MG63 (cell line): ENCODE results near the gene CX3CL1. TPM values are rescaled to one million over a fixed set of nuclear protein-coding genes. Genes with fewer than 3 reads are reported as not detected.

ENCODE experiments used
- DNase-seq: peaks from one replicate; pipeline ENCODE4 v3.0.0-alpha.2; 2020
- H3K27me3 ChIP-seq: fragments of 250-450 bp; sonication (Bioruptor Pico); 2 replicates; pipeline ENCODE4 v1.5.1; 2020; ENCODE audit warnings: mild to moderate bottlenecking, moderate library complexity
- H3K36me3 ChIP-seq: fragments of 250-450 bp; sonication (Bioruptor Pico); 2 replicates; pipeline ENCODE4 v1.5.1; 2020; ENCODE audit warnings: mild to moderate bottlenecking, moderate library complexity
- H3K4me3 ChIP-seq: fragments of 250-450 bp; sonication (Bioruptor Pico); 2 replicates; pipeline ENCODE4 v1.5.1; 2020; ENCODE audit warnings: mild to moderate bottlenecking, moderate library complexity
- H3K9me3 ChIP-seq: fragments of 250-450 bp; sonication (Bioruptor Pico); 2 replicates; pipeline ENCODE4 v1.5.1; 2020; ENCODE audit warnings: mild to moderate bottlenecking, moderate library complexity
- total RNA-seq: library from RNA; depleted of rRNA; stranded (reverse); fragments of >200 nt; shearing (Covaris generic); gene quantifications from 2 replicates; pipeline ENCODE4 v1.2.3, GENCODE V29; 2014; ENCODE audit warnings: low replicate concordance

The CX3CL1 gene
- total RNA-seq, 1 experiment from 2014 or later = not detected

DNA sequence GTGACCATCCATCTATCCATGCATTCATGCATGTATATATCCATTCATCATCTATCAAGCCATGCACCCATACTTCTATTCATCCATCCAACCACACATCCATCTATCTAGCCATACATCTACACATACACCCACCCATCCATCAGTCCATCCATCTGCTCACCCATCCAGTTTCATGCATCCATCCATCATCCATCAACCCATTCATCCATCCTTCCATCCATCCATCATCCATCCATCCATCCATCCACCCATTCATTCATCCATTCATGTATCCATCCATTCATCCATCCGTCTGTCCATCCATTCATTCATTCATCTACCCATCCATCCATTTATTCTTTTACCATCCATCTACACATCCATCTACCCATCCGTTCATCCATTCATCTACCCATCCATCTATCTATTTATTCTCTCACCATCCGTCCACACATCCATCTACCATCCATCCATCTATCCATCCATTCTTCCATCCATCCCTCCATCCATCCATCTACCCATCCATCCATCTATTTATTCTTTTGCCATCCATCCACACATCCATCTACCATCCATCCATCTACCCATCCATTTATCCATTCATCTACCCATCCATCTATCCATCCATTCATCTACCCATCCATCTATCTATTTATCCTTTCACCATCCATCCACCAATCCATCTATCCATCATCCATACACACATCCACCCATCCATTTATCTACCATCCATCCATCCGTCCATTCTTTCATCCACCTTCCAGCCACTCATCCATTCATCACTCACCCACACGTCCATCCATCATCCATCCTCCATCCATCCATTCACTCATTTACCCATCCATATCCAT is 35.4 kb downstream of the CX3CL1 start:
- DNase-seq = no peak
- Histone ChIP-seq H3K36me3 (no peaks in the 10 kb centered on the region), H3K9me3 (no peaks in the 10 kb centered on the region; the same call in 1 of the 2 replicates), H3K27me3 (peaks cover 30% of the 10 kb centered on the region), H3K4me3 (no peak overlapping the region)

DNA sequence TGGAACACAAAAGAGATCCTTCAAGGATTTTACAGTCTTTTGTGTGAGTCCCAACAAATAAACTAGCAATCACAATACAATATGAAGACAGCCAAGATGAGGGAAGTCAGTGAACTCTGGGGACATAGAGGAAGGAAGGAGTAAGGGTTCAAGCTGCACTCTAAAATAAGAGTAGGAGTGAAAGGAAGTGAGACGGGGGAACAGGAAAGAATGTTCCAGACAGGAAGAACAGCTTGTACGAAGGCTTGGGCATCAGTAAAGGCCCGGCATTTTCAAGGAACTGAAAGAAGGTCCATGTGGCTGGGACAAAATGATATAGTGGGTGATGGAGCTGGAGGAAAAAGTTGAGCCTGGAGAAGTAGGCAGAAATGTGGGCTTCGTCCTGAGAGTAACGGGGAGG is 36.8 kb downstream of the CX3CL1 start:
- no peak overlapping the region for H3K4me3 ChIP-seq
- no peaks in the 10 kb centered on the region; the same call in 1 of the 2 replicates for H3K9me3 ChIP-seq
- H3K27me3 ChIP-seq = peaks cover 32% of the 10 kb centered on the region
- DNase-seq = no peak
- H3K36me3 ChIP-seq = no peaks in the 10 kb centered on the region

DNA sequence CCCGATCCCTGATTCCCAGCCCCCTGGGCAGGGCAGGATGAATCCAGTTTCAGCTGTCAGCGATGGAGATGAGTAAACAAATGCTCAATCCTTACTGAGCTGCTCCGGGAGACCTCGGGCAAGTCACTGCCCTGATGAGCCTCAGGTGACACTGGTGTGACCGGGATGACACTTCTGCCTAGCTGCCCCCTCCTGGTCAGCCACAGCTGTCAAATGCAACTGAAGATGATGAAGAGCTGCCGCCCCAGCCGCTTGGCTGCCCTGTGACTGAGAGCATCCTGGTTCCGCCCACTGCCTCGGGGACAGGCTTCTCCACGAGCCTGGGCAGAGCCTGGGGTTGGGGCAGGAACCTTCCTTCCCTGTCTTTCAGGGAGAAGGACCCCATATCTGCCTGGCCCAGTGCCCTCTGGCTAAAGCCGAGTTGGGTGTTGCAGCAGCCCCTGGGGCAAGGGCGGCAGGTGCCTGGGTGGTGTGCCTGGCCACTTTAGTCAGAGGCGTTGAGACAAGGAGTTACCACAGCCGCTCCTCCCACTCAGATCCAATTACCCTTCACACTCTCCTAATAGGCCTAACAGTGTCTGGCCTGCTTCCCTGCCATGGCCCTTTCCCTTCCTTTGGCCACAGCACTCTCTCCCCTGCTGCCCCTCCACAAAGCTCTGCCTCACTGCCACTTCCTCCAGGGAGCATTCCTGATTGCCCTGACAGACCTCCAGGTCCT is 37.7 kb downstream of the CX3CL1 start:
- Histone ChIP-seq H3K9me3 (no peaks in the 10 kb centered on the region; the same call in 1 of the 2 replicates), H3K4me3 (no peak overlapping the region), H3K36me3 (no peaks in the 10 kb centered on the region), H3K27me3 (peaks cover 31% of the 10 kb centered on the region)
- no peak for DNase-seq

DNA sequence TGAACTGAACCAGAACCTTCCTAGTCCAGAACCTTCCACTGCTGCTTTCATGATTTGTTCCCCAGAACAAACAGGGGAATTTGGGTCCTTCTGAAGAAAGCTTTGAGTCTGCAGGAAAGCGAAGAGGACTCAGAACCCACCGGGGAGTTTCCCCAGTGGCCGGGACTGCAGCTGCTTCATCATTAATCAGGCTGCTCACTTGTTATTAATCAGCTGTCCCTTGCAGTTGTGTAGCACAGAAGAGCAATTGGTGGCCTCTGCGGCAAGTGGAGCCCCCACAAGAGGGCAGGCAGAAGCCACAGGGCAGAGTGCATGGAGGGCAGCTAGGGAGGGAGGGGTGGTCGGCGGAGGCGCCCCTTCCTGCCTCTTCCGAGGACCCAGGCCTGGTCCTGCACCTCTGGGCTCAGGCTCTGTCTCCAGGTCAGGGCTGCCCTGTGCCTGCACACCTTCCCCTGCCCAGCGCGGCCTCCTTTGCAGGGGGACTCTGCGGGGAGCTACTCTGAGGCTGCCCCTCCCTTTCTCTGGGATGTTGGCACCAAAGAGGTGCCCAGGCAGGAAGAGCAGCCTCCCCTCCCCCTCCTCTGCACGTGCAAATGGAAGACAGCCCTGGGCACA is 39.2 kb downstream of the CX3CL1 start:
- Histone ChIP-seq H3K4me3 (no peak overlapping the region), H3K36me3 (no peaks in the 10 kb centered on the region), H3K9me3 (no peaks in the 10 kb centered on the region; the same call in 1 of the 2 replicates), H3K27me3 (peaks cover 25% of the 10 kb centered on the region)
- no peak for DNase-seq

DNA sequence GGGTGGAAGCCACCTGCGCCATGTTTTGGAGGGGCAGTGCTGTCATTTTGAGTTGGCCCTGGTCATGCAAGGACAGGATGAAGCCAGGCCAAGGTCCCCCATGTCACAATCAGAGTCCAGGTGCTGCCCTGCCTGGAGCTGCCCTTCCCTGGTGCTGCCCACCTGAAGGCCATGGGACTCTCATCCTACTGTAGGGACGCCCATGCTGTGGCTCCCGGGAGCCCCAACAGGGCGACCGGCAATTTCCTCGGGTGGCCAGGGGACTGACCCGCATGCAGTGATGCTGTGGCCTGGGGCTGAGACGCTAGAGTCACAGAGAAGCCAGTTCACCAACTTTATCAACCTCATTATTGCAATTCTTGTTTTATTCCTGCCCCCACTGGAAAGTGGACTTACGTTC is 40.3 kb downstream of the CX3CL1 start:
- Histone ChIP-seq H3K36me3 (no peaks in the 10 kb centered on the region), H3K27me3 (peaks cover 14% of the 10 kb centered on the region), H3K4me3 (no peak overlapping the region), H3K9me3 (no peaks in the 10 kb centered on the region)
- DNase-seq = no peak

DNA sequence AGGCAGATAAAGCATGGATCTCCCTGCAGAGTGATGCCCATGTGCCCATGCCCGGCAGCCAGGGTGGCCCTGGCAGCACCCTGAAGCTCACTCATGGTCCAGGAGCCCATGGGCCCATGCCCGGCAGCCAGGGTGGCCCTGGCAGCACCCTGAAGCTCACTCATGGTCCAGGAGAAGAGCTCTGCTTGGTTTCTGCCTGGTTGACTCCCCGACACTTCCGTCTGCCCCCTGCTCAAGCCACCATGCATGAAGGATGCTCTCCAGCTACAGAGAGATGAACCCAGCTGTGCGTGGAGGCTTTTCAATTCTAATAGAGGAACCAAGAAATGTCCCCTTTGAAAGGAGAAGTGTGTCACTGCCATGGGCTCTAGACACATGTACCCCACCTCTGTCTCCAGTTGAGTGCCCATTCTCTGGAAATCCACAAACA is 41.0 kb downstream of the CX3CL1 start:
- Histone ChIP-seq H3K9me3 (no peaks in the 10 kb centered on the region), H3K27me3 (peaks cover 11% of the 10 kb centered on the region), H3K4me3 (no peak overlapping the region), H3K36me3 (no peaks in the 10 kb centered on the region)
- no peak for DNase-seq

DNA sequence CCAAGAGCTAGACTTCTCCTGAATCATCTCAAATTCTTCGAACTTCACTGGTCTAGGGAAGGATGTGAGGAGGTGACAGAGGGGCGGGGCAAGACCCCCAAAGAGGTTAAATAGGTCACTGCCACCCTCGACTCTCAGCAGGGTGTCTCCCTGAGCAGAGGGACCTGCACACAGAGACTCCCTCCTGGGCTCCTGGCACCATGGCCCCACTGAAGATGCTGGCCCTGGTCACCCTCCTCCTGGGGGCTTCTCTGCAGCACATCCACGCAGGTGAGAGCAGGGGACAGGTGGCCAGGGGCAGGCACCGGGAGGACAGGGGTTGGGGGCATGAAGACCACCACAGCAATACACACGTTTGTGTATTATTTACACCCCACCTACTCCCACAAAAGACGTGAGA is 41.4 kb downstream of the CX3CL1 start:
- H3K36me3 ChIP-seq = no peaks in the 10 kb centered on the region
- peaks cover 11% of the 10 kb centered on the region for H3K27me3 ChIP-seq
- no peak overlapping the region for H3K4me3 ChIP-seq

DNA sequence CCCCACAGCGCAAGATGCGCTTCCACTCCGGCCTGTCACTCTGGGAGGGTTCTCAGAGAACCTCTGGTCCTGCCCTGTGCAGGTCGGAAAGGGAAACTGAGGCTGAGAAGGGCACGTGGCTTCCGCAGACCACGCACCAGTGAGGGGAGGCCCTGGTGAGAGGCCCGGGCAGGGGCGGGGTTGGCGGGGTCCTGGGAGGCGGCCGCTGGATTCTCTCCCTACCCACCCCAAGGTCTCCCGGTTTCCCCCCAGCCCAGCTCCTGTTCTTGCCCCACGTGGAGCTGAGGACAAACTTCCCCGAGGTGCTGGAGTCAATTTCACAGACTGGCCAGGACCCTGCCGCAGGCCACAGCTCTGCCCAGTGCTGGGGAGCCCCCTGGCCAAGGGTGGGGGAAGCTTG is 43.8 kb downstream of the CX3CL1 start:
- DNase-seq = no peak
- no peaks in the 10 kb centered on the region for H3K36me3 ChIP-seq
- H3K9me3 ChIP-seq = no peaks in the 10 kb centered on the region
- H3K27me3 ChIP-seq = peaks cover 5% of the 10 kb centered on the region
- H3K4me3 ChIP-seq = no peak overlapping the region

More for the DNA sequence above, 41.4 kb downstream of the CX3CL1 start:
- DNase-seq = no peak
- no peaks in the 10 kb centered on the region for H3K9me3 ChIP-seq

DNA sequence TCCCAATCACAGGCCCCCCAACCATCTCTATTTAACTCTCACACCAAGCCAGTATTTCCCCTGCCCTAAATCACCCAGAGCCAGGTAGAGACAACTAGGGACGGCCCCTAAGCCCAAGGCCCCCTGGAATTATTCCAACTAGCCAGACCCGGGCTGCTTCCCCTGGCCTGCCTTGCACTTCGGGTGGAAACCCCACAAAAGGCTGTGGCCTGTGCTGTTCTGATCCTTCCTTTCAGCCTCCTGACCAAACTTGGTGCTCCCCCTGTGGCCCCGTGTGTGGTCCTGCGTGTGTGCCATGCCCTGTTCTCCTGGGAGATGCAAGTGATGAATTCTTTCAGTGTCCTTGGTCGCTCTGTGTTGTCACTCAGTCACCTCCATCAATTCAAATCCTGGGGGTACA is 47.2 kb downstream of the CX3CL1 start:
- Histone ChIP-seq H3K27me3 (no peaks in the 10 kb centered on the region), H3K36me3 (no peaks in the 10 kb centered on the region), H3K9me3 (no peaks in the 10 kb centered on the region), H3K4me3 (no peak overlapping the region)
- DNase-seq = no peak

DNA sequence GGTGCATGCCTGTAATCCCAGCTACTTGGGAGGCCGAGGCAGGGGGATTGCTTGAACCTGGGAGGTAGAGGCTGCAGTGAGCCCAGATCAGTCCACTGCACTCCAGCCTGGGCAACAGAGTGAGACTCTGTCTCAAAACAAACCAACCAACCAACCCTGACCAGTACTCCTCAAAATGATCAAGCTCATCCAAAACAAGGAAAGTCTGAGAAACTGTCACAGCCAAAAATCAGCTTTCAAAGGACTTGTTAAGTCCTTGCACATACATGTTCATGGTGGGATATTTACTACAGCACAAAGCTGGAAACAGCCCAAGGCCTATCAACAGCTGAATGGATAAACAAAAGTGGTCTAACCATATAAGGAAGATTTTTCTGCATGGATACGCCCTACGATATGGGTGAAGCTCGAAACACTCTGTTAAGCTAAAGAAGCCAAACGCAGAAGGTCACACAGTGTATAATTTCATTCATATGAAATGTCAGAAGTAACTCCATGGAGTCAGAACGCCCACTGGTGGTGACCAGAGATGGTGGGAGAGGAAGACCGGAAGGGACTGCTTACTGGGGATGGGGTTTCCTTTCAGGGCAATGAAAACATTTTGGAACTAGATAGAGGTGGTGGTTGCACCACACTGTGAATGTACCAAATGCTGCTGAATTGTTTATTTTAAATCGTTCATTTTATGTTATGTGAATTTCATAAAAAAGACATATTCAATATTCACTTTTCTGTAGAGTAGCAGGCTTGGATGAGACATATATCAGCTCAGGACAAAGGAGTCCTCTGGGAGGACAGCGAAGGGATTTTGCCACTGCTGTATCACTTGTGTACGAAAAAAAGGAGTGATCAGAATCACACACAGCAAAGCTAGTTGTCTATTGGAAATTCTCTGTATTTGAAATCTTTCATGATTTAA is 50.0 kb downstream of the CX3CL1 start:
- DNase-seq = peak; percentile 72
- peaks cover 9% of the 10 kb centered on the region for H3K36me3 ChIP-seq
- no peaks in the 10 kb centered on the region for H3K9me3 ChIP-seq
- H3K4me3 ChIP-seq = no peak overlapping the region
- H3K27me3 ChIP-seq = no peaks in the 10 kb centered on the region

DNA sequence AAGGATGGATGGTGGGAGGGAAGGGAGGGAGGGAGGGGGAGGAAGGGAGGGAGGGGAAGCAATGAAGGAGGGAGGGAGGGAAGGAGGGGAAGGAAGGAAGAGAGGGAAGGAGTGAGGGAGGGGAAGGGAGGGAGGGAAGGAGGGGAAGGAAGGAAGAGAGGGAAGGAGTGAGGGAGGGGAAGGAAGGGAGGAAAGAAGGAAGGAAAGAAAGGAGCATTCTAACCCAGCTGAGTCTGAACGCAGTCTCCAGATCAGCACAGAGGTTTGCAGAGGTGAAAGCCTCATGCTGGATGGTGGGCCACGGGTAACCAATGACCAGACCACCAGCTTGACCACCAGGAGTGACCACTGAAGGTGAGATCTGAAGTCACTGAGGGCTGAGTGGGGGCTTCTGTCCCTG is 50.9 kb downstream of the CX3CL1 start:
- DNase-seq = no peak

DNA sequence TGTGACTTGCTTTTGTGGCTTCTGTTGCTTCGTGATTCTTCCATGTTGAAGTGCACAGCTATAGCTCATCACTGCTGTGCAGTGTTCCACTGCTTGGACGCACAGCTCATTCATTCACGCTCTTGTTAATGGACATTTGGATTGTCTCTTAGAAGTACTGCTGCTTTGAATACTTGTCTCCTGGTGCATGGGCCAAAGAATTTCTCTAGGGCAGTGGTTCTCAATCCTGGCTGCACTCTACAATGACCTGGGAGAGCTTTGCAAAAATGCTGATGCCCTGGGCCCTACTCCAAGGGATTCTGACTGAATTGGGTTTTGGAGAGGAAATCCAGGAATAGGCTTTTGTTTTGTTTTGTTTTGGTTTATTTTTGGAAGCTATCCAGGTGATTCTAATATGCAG is 52.3 kb downstream of the CX3CL1 start:
- Histone ChIP-seq H3K36me3 (peaks cover 31% of the 10 kb centered on the region), H3K4me3 (no peak overlapping the region), H3K9me3 (no peaks in the 10 kb centered on the region), H3K27me3 (no peaks in the 10 kb centered on the region)
- no peak for DNase-seq

More for the DNA sequence above, 50.9 kb downstream of the CX3CL1 start:
- Histone ChIP-seq H3K4me3 (no peak overlapping the region), H3K27me3 (no peaks in the 10 kb centered on the region), H3K36me3 (peaks cover 18% of the 10 kb centered on the region), H3K9me3 (no peaks in the 10 kb centered on the region)

DNA sequence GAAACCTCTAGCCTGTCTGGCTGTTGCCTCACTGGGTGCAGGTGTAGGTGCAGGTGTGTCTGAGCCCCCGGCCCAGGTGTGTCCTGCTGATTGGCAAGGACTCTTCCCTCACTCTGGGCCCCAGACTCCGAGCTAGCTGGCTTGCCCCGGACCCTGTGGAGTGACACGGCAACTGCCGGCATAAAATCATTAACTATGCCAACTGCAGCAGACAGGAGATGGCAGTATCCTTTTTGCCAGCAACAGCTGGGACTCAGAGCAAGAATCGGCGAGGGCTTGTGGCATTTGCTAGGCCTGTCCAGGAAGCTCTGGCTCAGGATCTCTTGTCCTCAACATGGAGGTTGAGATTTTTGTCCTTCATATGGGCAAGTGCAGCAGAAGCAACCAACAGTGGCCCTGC is 54.1 kb downstream of the CX3CL1 start:
- Histone ChIP-seq H3K9me3 (no peaks in the 10 kb centered on the region), H3K27me3 (no peaks in the 10 kb centered on the region), H3K36me3 (peaks cover 49% of the 10 kb centered on the region), H3K4me3 (no peak overlapping the region)
- DNase-seq = no peak

DNA sequence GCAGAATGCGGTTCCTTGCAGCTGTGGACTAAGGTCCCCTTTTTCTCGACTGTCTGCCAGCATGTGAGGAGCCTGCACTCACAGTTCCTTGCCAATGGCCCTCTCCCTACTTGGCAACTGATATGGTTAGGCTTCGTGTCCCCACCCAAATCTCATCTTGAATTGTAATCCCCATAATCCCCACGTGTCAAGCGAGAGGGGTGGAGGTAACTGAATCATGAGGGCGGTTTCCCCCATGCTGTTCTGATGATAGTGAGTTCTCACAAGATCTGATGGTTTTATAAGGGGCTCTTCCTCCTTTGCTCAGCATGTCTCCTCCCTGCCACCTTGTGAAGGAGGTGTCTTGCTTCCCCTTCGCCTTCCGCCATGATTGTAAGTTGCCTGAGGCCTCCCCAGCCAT is 55.0 kb downstream of the CX3CL1 start:
- no peak for DNase-seq
- H3K27me3 ChIP-seq = no peaks in the 10 kb centered on the region
- H3K9me3 ChIP-seq = no peaks in the 10 kb centered on the region
- H3K4me3 ChIP-seq = no peak overlapping the region
- peaks cover 58% of the 10 kb centered on the region for H3K36me3 ChIP-seq

DNA sequence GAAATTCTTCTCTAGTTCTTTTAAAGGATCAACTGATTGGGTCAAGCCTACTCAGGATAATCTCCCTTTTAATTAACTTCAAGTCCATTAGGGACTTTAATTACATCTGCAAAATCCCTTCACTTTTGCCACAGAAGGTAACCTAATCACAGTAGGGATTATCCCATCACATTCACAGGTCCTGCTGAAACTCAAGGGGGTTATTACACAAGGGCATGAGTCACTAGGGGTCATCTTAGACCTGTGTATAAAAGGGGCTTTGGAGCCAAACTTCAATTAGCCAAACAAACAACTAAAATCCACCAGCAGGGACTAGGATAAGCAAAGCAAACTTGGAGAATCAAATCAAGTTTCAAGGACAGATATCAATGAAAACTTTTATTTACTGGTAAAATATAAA is 55.5 kb downstream of the CX3CL1 start:
- DNase-seq = no peak
- Histone ChIP-seq H3K36me3 (peaks cover 63% of the 10 kb centered on the region), H3K27me3 (no peaks in the 10 kb centered on the region), H3K4me3 (no peak overlapping the region), H3K9me3 (no peaks in the 10 kb centered on the region)

DNA sequence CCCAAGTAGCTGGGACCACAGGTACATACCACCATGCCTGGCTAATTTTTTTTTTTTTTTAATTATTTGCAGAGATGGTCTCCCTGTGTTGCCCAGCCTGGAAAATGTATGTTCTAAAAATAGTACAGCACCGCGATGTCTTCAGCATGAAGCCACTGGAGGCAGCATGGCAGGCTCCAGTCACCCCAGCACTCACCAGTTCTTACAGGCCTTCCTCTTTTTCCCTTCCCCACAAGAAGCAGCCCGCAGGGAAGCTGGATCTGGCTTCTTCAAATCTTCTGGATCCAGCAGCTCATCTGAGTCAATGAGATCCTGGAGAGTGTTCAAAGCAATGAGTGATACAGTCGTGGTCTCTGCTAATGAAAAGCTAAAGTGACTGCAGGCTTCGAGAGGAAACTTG is 58.7 kb downstream of the CX3CL1 start:
- peaks cover 95% of the 10 kb centered on the region for H3K36me3 ChIP-seq
- no peaks in the 10 kb centered on the region for H3K27me3 ChIP-seq
- no peak overlapping the region for H3K4me3 ChIP-seq
- DNase-seq = no peak
- H3K9me3 ChIP-seq = no peaks in the 10 kb centered on the region
